WTC11 (cell line): ENCODE measurements around the gene LMAN2.

Source experiments
- CREM ChIP-seq: sonication (generic); formaldehyde crosslinking; IDR thresholded peaks from 2 replicates; pipeline ENCODE4 v1.8.1; 2022; ENCODE audit warnings: mild to moderate bottlenecking, missing genetic modification reagents, moderate library complexity
- ESRRA ChIP-seq: sonication (generic); formaldehyde crosslinking; IDR thresholded peaks from 2 replicates; pipeline ENCODE4 v1.8.1; 2022; ENCODE audit warnings: mild to moderate bottlenecking, missing genetic modification reagents, borderline replicate concordance
- MAX ChIP-seq: sonication (generic); formaldehyde crosslinking; IDR thresholded peaks from 2 replicates; pipeline ENCODE4 v1.8.0; 2022; ENCODE audit warnings: mild to moderate bottlenecking, missing genetic modification reagents
- NR1H2 ChIP-seq: sonication (generic); formaldehyde crosslinking; IDR thresholded peaks from 2 replicates; pipeline ENCODE4 v1.9.0; 2021; ENCODE audit warnings: mild to moderate bottlenecking, moderate library complexity, missing genetic modification reagents
- OVOL2 ChIP-seq: fragments of 250-450 bp; sonication (Bioruptor Pico); IDR thresholded peaks from 2 replicates; pipeline ENCODE4 v1.9.0; 2021; ENCODE audit warnings: mild to moderate bottlenecking, borderline replicate concordance
- RELA ChIP-seq: sonication (generic); formaldehyde crosslinking; IDR thresholded peaks from 2 replicates; pipeline ENCODE4 v1.8.1; 2022; ENCODE audit warnings: missing genetic modification reagents, mild to moderate bottlenecking, borderline replicate concordance
- TF ChIP-seq, protein P1 (sequence below): fragments of 200-600 bp; IDR thresholded peaks from 2 replicates; pipeline ENCODE4 v1.8.0; 2022; ENCODE audit warnings: antibody characterized with exemption

DNA sequence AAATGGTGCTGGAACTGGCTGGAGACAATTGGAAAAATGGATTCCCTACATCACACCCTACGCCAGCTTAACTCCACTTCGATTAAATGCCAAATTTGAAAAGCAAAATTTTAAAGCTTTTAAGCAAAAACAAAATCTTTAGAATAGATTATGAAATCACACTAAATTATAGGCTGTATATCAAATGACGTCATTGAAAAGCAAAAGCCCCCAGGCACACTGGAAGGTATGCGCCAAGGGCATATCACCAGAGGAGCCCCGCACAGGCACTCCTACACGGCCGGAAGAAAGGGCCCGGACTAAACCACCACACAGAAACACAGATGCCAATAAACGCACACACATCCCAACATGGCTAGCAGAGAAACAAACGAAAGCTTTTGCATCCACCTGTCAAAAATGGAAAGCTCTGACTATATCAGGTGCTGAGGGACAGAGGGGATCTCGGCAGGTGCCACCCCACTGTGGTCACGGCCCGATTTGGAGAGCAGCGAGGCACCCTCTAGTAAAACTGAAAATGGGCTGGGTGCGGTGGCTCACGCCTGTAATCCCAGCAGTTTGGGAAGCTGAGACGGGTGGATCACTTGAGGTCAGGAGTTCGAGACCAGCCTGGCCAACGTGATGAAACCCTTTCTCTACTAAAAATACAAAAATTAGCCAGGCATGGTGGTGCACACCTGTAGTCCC, 22.8 kb downstream of the LMAN2 start:
- TF ChIP-seq, protein P1, sequence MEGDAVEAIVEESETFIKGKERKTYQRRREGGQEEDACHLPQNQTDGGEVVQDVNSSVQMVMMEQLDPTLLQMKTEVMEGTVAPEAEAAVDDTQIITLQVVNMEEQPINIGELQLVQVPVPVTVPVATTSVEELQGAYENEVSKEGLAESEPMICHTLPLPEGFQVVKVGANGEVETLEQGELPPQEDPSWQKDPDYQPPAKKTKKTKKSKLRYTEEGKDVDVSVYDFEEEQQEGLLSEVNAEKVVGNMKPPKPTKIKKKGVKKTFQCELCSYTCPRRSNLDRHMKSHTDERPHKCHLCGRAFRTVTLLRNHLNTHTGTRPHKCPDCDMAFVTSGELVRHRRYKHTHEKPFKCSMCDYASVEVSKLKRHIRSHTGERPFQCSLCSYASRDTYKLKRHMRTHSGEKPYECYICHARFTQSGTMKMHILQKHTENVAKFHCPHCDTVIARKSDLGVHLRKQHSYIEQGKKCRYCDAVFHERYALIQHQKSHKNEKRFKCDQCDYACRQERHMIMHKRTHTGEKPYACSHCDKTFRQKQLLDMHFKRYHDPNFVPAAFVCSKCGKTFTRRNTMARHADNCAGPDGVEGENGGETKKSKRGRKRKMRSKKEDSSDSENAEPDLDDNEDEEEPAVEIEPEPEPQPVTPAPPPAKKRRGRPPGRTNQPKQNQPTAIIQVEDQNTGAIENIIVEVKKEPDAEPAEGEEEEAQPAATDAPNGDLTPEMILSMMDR, result no peak
- TF ChIP-seq ESRRA (CRISPR knock-in tag) (no peak), CREM (CRISPR knock-in tag) (no peak), MAX (CRISPR knock-in tag) (no peak), NR1H2 (CRISPR knock-in tag) (no peak), RELA (CRISPR knock-in tag) (no peak), OVOL2 (no peak)
